HepG2 (cell line): ENCODE data around the gene SLC13A3. TPM values are rescaled to one million over a fixed set of nuclear protein-coding genes. Genes with fewer than 3 reads are reported as not detected.

ENCODE experiments used
- ATRX ChIP-seq: sonication (generic); formaldehyde crosslinking; IDR thresholded peaks from 2 replicates; pipeline ENCODE4 v1.4.0; 2020; ENCODE audit warnings: missing genetic modification reagents, borderline replicate concordance
- EP300 ChIP-seq, 3 experiments: sonication (generic) in 1 of 3; formaldehyde crosslinking in 1 of 3; IDR thresholded peaks; 2 replicates each; pipeline versions ENCODE4 v1.5.1 to v1.6.1; 2011 to 2020; ENCODE audit warnings: low read depth in 2 of 3, low read length in 2 of 3, borderline replicate concordance in 1 of 3, improper control_type of control experiment in 1 of 3, mild to moderate bottlenecking in 1 of 3, missing genetic modification reagents in 1 of 3, moderate library complexity in 1 of 3
- IRF2 ChIP-seq: IDR thresholded peaks from 2 replicates; pipeline ENCODE4 v1.6.1; 2018; ENCODE audit warnings: missing genetic modification reagents, missing compliant biosample characterization
- NCOA2 ChIP-seq: sonication (generic); formaldehyde crosslinking; IDR thresholded peaks from 2 replicates; pipeline ENCODE4 v1.8.0; 2022; ENCODE audit warnings: inconsistent platforms
- RFXANK ChIP-seq: IDR thresholded peaks from 2 replicates; pipeline ENCODE4 v1.6.1; 2016
- SALL2 ChIP-seq: sonication (generic); formaldehyde crosslinking; IDR thresholded peaks from 2 replicates; pipeline ENCODE4 v1.8.1; 2023; ENCODE audit warnings: mild to moderate bottlenecking, missing genetic modification reagents, inconsistent platforms
- SOX13 ChIP-seq, 3 experiments: fragments of 450-650 bp in 1 of 3; sonication (generic) in 1 of 3; formaldehyde crosslinking in 1 of 3; IDR thresholded peaks in 2 of 3; conservative IDR thresholded peaks in 1 of 3; 2 replicates each; pipeline versions ENCODE4 v1.5.0 to v1.6.1; 2016 to 2020; ENCODE audit warnings: antibody characterized with exemption in 1 of 3, mild to moderate bottlenecking in 1 of 3, missing compliant biosample characterization in 1 of 3, missing genetic modification reagents in 1 of 3, moderate library complexity in 1 of 3
- SP1 ChIP-seq, 2 experiments: fragments of 450-650 bp in 1 of 2; sonication (generic) in 1 of 2; formaldehyde crosslinking in 1 of 2; IDR thresholded peaks; 2 replicates each; pipeline versions ENCODE4 v1.4.0 to v1.6.1; 2016 to 2020; ENCODE audit warnings: missing genetic modification reagents in 1 of 2
- SRSF1 ChIP-seq: fragments of 200-400 bp; formaldehyde crosslinking; optimal IDR thresholded peaks from 2 replicates; pipeline ENCODE3; 2017; ENCODE audit warnings: mild to moderate bottlenecking, low read depth, low read length, moderate library complexity
- TSC22D2 ChIP-seq: sonication (generic); formaldehyde crosslinking; IDR thresholded peaks from 2 replicates; pipeline ENCODE4 v1.5.1; 2020; ENCODE audit warnings: missing genetic modification reagents, mild to moderate bottlenecking, borderline replicate concordance
- ZMAT3 ChIP-seq: sonication (generic); formaldehyde crosslinking; conservative IDR thresholded peaks from 2 replicates; pipeline ENCODE4 v1.7.0; 2021; ENCODE audit warnings: missing genetic modification reagents
- ZNF432 ChIP-seq: sonication (generic); formaldehyde crosslinking; IDR thresholded peaks from 2 replicates; pipeline ENCODE4 v1.5.0; 2020; ENCODE audit warnings: missing genetic modification reagents, mild to moderate bottlenecking, borderline replicate concordance
- ZNF607 ChIP-seq: sonication (generic); formaldehyde crosslinking; IDR thresholded peaks from 2 replicates; pipeline ENCODE4 v1.5.1; 2020; ENCODE audit warnings: missing genetic modification reagents, mild to moderate bottlenecking, borderline replicate concordance
- ZNF776 ChIP-seq: sonication (generic); formaldehyde crosslinking; IDR thresholded peaks from 2 replicates; pipeline ENCODE4 v1.4.0; 2020; ENCODE audit warnings: mild to moderate bottlenecking, missing genetic modification reagents
- polyA plus RNA-seq, 8 experiments: library from polyadenylated mRNA; depleted of rRNA in 3 of 8; stranded (reverse) in 7 of 8; unstranded in 1 of 8; fragments of >200 nt; fragmentation: Illumina TruSeq in 4 of 8; extraction: Trizol in 4 of 8; gene quantifications; 2 replicates each; pipeline versions ENCODE4 v1.2.1 to v1.2.3, GENCODE V29; 2011 to 2016; ENCODE audit warnings: low read depth in 4 of 8, missing spikeins in 1 of 8, mixed read lengths in 1 of 8; ENCODE audit not compliant: insufficient read depth in 1 of 8
- total RNA-seq, 5 experiments: library from RNA; depleted of rRNA; stranded (reverse); fragments of >200 nt; fragmentation: Illumina TruSeq; extraction: Trizol; gene quantifications; 2 replicates each; pipeline ENCODE4 v1.2.3, GENCODE V29; 2016; ENCODE audit warnings: low read depth in 1 of 5
- TF ChIP-seq, protein P1 (sequence below): sonication (generic); formaldehyde crosslinking; IDR thresholded peaks from 2 replicates; pipeline ENCODE4 v1.4.0; 2020; ENCODE audit warnings: mild to moderate bottlenecking, missing genetic modification reagents
- TF ChIP-seq, protein P2 (sequence below): sonication (generic); formaldehyde crosslinking; IDR thresholded peaks from 2 replicates; pipeline ENCODE4 v1.4.0; 2020; ENCODE audit warnings: missing genetic modification reagents, low read depth, mild to moderate bottlenecking, borderline replicate concordance
- TF ChIP-seq, protein P3 (sequence below): sonication (generic); formaldehyde crosslinking; conservative IDR thresholded peaks from 2 replicates; pipeline ENCODE4 v1.4.0; 2020; ENCODE audit warnings: missing genetic modification reagents
- TF ChIP-seq, protein P4 (sequence below): sonication (generic); formaldehyde crosslinking; IDR thresholded peaks from 2 replicates; pipeline ENCODE4 v1.5.0; 2020; ENCODE audit warnings: mild to moderate bottlenecking, missing genetic modification reagents
- TF ChIP-seq, protein P5 (sequence below): sonication (generic); formaldehyde crosslinking; IDR thresholded peaks from 2 replicates; pipeline ENCODE4 v1.4.0; 2020; ENCODE audit warnings: missing genetic modification reagents; ENCODE audit errors: not compliant biosample characterization
- TF ChIP-seq, protein P6 (sequence below): sonication (generic); formaldehyde crosslinking; IDR thresholded peaks from 2 replicates; pipeline ENCODE4 v1.4.0; 2020; ENCODE audit warnings: mild to moderate bottlenecking, missing genetic modification reagents

The SLC13A3 gene
- total and polyA plus RNA-seq, 2 of the 13 experiments (the other 11 are each of a cell fraction or from before 2014, with no cell fraction given), result 66.5 to 76.0 TPM

DNA sequence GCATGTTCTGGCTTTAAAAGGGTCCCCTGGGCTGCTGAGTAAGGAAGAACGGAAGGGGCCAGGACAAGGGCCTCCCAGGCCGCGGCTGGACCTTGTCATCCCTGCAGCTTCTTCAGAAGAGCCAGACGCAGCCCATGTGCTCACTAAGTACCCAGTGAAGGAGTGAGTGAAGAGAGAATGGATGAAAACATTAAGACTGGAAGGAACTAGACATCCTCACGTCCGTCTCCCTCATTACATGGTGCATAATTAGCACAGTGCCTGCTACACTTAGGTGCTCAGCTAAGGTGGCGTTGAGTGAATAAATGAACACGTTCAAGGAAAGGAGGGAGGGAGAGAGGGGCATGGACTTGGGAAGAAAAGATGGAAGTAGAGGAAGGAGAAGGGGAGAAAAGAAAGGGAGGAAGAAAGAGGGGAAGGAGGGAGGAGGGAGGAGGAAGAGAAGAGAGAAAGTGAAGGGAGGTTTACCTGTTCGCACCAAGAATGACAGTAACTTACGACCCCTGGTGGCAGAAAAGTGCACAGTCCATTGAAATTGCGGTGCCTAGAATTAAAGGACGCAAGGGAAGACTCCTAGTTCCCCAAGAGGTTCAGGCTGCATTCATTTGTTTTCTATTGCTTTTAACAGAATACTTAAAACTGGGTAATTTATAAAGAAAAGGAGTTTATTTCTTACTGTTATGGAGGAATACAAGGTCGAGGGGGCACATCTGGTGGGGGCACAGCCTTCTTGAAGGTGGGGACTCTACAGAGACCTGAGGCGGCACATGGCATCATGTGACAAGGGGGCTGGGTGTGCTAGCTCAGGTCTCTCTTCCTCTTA lies 30.0 kb upstream of the SLC13A3 start (continued):
- 0 out of 2 replicates have a peak, but pooled peaks have one; percentile 13 for TF ChIP-seq NCOA2
- TF ChIP-seq, protein P1, sequence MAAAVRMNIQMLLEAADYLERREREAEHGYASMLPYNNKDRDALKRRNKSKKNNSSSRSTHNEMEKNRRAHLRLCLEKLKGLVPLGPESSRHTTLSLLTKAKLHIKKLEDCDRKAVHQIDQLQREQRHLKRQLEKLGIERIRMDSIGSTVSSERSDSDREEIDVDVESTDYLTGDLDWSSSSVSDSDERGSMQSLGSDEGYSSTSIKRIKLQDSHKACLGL (CRISPR knock-in tag), result peak; percentile 16; the same call in 1 of the 2 replicates
- TF ChIP-seq, protein P2, sequence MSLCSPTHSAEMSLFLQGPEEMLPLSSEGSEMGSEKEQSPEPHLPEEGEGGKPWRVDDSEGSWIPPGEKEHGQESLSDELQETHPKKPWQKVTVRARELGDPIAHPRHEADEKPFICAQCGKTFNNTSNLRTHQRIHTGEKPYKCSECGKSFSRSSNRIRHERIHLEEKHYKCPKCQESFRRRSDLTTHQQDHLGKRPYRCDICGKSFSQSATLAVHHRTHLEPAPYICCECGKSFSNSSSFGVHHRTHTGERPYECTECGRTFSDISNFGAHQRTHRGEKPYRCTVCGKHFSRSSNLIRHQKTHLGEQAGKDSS (CRISPR knock-in tag), result 0 out of 2 replicates have a peak, but pooled peaks have one; percentile 57
- no peak for TF ChIP-seq ATRX (CRISPR knock-in tag)
- TF ChIP-seq RFXANK (CRISPR knock-in tag), result no peak; the same call in 1 of the 2 replicates
- TF ChIP-seq ZNF776 (CRISPR knock-in tag), result peak; percentile 36; the same call in 1 of the 2 replicates
- no peak for TF ChIP-seq EP300 (IDR thresholded peaks at IDR 0.05; ENCODE audit: low read depth in 2 of 2, low read length in 2 of 2)
- no peak; the same call in 1 of the 2 replicates for TF ChIP-seq EP300 (CRISPR knock-in tag; IDR thresholded peaks at IDR 0.05; ENCODE audit: borderline replicate concordance)
- no peak for TF ChIP-seq ZMAT3 (CRISPR knock-in tag)
- TF ChIP-seq ZNF607 (CRISPR knock-in tag), result no peak
- no peak for TF ChIP-seq ZNF432 (CRISPR knock-in tag)
- no peak for TF ChIP-seq SP1 (IDR thresholded peaks at IDR 0.05)
- TF ChIP-seq SP1 (CRISPR knock-in tag; IDR thresholded peaks at IDR 0.05), result 0 out of 2 replicates have a peak, but pooled peaks have one; percentile 51
- no peak for TF ChIP-seq SOX13 (IDR thresholded peaks at IDR 0.05)
- TF ChIP-seq SOX13 (CRISPR knock-in tag; conservative IDR thresholded peaks at IDR 0.05 in 1 of 2, IDR thresholded peaks at IDR 0.05 in 1 of 2), result no peak; a peak in 1 of 4 replicates
- TF ChIP-seq, protein P3, sequence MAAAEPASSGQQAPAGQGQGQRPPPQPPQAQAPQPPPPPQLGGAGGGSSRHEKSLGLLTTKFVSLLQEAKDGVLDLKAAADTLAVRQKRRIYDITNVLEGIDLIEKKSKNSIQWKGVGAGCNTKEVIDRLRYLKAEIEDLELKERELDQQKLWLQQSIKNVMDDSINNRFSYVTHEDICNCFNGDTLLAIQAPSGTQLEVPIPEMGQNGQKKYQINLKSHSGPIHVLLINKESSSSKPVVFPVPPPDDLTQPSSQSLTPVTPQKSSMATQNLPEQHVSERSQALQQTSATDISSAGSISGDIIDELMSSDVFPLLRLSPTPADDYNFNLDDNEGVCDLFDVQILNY (CRISPR knock-in tag), result no peak
- TF ChIP-seq IRF2 (CRISPR knock-in tag), result peak; percentile 88
- 0 out of 2 replicates have a peak, but pooled peaks have one; percentile 22 for TF ChIP-seq TSC22D2
- TF ChIP-seq, protein P4, sequence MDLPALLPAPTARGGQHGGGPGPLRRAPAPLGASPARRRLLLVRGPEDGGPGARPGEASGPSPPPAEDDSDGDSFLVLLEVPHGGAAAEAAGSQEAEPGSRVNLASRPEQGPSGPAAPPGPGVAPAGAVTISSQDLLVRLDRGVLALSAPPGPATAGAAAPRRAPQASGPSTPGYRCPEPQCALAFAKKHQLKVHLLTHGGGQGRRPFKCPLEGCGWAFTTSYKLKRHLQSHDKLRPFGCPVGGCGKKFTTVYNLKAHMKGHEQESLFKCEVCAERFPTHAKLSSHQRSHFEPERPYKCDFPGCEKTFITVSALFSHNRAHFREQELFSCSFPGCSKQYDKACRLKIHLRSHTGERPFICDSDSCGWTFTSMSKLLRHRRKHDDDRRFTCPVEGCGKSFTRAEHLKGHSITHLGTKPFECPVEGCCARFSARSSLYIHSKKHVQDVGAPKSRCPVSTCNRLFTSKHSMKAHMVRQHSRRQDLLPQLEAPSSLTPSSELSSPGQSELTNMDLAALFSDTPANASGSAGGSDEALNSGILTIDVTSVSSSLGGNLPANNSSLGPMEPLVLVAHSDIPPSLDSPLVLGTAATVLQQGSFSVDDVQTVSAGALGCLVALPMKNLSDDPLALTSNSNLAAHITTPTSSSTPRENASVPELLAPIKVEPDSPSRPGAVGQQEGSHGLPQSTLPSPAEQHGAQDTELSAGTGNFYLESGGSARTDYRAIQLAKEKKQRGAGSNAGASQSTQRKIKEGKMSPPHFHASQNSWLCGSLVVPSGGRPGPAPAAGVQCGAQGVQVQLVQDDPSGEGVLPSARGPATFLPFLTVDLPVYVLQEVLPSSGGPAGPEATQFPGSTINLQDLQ (CRISPR knock-in tag), result no peak
- peak; percentile 66; the same call in 1 of the 2 replicates for TF ChIP-seq SALL2 (CRISPR knock-in tag)
- TF ChIP-seq, protein P5, sequence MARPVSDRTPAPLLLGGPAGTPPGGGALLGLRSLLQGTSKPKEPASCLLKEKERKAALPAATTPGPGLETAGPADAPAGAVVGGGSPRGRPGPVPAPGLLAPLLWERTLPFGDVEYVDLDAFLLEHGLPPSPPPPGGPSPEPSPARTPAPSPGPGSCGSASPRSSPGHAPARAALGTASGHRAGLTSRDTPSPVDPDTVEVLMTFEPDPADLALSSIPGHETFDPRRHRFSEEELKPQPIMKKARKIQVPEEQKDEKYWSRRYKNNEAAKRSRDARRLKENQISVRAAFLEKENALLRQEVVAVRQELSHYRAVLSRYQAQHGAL (CRISPR knock-in tag), result no peak
- no peak for TF ChIP-seq SRSF1
- TF ChIP-seq, protein P6, sequence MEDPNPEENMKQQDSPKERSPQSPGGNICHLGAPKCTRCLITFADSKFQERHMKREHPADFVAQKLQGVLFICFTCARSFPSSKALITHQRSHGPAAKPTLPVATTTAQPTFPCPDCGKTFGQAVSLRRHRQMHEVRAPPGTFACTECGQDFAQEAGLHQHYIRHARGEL, result 0 out of 2 replicates have a peak, but pooled peaks have one; percentile 31
